SK-N-MC (cell line): ENCODE results near the gene TREML4.
"Not testable (repeated sequence)": the region's sequence is repeated elsewhere in the genome, so short reads cannot be mapped to it uniquely, and the experiment has no call there.

Source experiments
- DNase-seq: peaks from one replicate; pipeline ENCODE4 v3.0.0-alpha.2; 2011; ENCODE audit warnings: low read depth, low spot score
- H3K27ac ChIP-seq: fragments of 200-600 bp; sonication (generic); 2 replicates; pipeline ENCODE4 v1.5.1; 2016; ENCODE audit warnings: mixed run types
- H3K36me3 ChIP-seq: fragments of 200-600 bp; sonication (generic); 2 replicates; pipeline ENCODE4 v1.6.1; 2017; ENCODE audit warnings: antibody characterized with exemption, low read length, mixed read lengths; ENCODE audit not compliant: insufficient read depth
- H3K4me3 ChIP-seq: fragments of 200-600 bp; sonication (generic); 2 replicates; pipeline ENCODE4 v1.5.1; 2016
- H3K9ac ChIP-seq: fragments of 200-600 bp; sonication (generic); 2 replicates; pipeline ENCODE4 v1.8.0; 2017; ENCODE audit warnings: mixed run types, mixed read lengths; ENCODE audit not compliant: insufficient read length
- H3K9me3 ChIP-seq: fragments of 200-600 bp; sonication (generic); 2 replicates; pipeline ENCODE4 v1.6.1; 2017; ENCODE audit warnings: low read depth, mild to moderate bottlenecking, antibody characterized with exemption, low read length, moderate library complexity, mixed read lengths
- EZH2 ChIP-seq: fragments of 200-600 bp; sonication (generic); IDR thresholded peaks from one replicate; pipeline ENCODE4 v1.6.1; 2017; ENCODE audit warnings: antibody characterized with exemption
- FOXP2 ChIP-seq: optimal IDR thresholded peaks from 2 replicates; pipeline ENCODE3; 2011; ENCODE audit warnings: mild to moderate bottlenecking, moderate library complexity; ENCODE audit not compliant: insufficient read depth; ENCODE audit errors: extremely low read length, control extremely low read depth
- POLR2AphosphoS5 ChIP-seq: IDR thresholded peaks from 2 replicates; pipeline ENCODE4 v1.6.1; 2012; ENCODE audit warnings: mild to moderate bottlenecking, low read depth, low read length, borderline replicate concordance

TREML4 gene, protein sequence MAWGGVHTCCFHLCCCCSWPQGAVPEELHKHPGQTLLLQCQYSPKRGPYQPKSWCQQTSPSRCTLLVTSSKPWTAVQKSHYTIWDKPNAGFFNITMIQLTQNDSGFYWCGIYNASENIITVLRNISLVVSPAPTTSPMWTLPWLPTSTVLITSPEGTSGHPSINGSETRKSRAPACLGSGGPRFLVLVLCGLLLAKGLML

DNA sequence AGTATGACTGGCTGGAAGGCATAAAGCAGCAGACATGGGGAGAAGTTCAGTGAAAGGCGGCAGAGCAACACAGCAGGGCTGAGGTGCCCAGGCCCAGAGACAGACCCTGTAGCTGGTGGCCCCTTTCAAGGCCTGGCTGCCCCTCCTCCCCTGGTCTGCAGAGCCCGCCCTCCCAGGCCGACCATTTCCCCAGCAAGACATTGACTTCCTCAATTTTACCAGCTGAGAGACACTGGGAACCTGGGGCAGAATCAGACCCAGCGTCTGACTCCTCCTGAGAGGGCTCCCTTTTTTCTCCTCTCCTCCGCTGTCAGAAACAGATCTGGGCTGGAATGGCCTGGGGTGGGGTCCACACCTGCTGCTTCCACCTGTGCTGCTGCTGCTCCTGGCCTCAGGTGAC, at the start of gene TREML4:
TREML4 (plus strand) TSS at position 254 of the 400 bp plus-strand sequence; CDS start at position 333, 79 bp downstream.
- no peaks in the 10 kb centered on the region for H3K9me3 ChIP-seq
- H3K27ac ChIP-seq, result no peak within 1 kb of the TSS

DNA sequence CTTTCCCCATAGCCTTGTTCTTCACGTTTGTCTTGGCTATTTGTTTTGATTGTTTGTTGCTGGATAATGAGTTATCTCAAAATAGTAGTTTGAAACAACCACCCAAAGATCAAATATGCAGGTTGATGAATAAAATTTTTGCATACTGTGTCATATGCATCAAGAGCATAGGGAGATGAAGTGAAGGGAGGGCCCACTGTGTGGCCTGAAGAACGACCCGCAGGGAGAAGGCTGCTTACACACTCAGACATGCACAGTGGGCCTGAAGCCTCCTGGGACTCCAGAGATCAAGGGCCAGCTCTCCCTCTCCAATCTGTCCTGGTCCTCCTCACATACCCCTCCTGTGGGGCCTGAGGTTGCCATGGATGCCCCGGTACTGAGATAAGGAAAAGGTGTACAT, 49.0 kb upstream of the TREML4 start:
- no peaks in the 10 kb centered on the region for H3K36me3 ChIP-seq
- DNase-seq, result no peak
- no peak for TF ChIP-seq FOXP2
- no peak for TF ChIP-seq POLR2AphosphoS5
- no peak for TF ChIP-seq EZH2
- H3K4me3 ChIP-seq, result no peak overlapping the region
- H3K27ac ChIP-seq, result no peak overlapping the region
- H3K9ac ChIP-seq, result no peak overlapping the region
- H3K9me3 ChIP-seq, result no peaks in the 10 kb centered on the region

More for the DNA sequence above, at the start of gene TREML4:
- H3K36me3 ChIP-seq, result no peaks in the 10 kb centered on the region
- H3K9ac ChIP-seq, result no peak within 1 kb of the TSS
- no peak within 1 kb of the TSS for H3K4me3 ChIP-seq
- TF ChIP-seq EZH2 (no peak), POLR2AphosphoS5 (no peak), FOXP2 (no peak)
- DNase-seq, result no peak

DNA sequence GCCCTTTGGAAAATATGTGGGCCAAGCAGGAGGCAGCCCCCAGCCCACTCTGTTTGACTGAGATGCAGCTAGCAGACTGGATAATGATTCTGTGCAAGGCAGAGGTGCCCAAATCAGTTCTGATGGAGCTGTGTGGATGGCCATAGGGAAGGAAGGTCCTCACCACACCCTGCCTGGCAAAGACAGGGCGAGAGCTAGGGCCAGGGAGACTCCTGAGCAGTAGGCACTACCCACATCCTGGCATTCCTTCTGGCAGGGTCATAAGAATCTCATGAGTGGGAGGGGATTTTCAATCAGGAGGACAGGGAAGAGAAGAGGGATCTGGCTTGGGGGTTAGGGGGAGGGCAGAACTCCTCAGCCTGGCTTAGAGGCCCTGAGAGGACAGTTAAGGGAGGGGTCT, 46.6 kb upstream of the TREML4 start:
- H3K27ac ChIP-seq, result no peak overlapping the region
- H3K9me3 ChIP-seq, result no peaks in the 10 kb centered on the region
- no peak overlapping the region for H3K9ac ChIP-seq
- no peak for DNase-seq
- H3K36me3 ChIP-seq, result no peaks in the 10 kb centered on the region
- TF ChIP-seq POLR2AphosphoS5 (no peak), EZH2 (no peak), FOXP2 (no peak)
- H3K4me3 ChIP-seq, result no peak overlapping the region

DNA sequence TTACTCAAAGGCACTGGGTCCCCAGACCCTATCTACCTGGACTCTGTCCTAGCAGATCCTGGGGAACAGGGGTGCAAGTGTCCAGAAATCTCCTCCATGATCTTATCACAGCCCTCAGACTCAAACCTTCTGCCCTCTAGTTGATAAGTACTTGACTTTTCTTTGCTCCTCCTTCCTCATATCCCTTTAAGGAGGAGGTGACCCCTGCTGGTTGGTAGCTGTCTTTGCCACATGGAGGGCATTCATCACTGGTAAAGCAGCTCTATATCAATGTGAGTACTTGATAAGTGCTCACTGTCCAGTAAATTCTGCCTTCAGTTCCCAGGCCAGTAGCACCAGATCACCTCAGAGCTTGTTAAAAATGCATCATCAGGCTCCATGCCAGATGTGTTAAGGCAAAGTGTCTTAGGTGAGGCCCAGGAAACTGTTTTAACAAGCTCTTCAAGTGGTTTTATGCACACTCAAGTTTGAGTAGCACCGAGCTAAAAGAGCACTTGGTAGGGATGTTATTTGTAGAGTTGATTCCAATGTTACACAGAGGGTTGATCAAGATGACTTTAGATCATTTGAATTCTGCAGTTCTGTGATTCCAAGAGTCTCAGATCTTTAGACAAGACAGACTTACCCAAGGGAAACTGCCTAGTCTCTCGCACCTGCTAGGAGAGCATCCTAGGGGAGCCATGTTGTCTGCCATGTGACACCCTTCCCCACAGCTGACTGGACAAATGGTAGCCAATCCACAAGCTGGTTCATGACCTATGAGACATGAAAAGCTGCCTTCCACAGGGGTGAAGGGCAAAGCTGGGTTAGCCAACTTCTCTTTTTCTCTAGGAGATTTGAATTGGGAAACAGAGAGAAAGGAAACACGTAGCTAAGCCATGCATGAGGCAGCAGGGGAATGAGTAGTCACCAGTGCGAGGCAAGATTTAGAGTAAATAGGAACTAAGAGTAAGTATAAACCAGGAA, 45.8 kb upstream of the TREML4 start:
- TF ChIP-seq POLR2AphosphoS5 (no peak), FOXP2 (no peak), EZH2 (no peak)
- Histone ChIP-seq H3K9ac (no peak overlapping the region), H3K36me3 (no peaks in the 10 kb centered on the region), H3K9me3 (no peaks in the 10 kb centered on the region), H3K27ac (no peak overlapping the region), H3K4me3 (no peak overlapping the region)
- peak; percentile 39 for DNase-seq

DNA sequence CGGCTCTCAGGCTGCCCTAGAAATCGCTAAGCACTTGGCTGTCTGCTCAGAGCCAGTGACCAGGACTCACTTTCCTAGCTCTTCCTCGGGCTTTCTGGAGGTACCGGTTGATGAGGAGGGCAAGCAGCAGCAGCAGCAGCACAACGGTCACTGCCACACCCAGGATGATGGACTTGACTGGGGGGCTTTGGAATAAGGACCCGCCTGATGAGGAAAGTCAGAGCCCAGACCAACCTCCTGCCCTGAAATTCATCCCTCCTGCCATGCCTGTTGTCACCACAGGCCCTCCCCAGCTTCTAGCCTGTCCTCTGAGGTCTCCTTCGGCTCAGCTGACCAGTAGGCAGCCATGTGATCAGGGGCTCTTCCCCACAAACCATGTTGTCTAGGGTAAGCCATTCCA, 43.4 kb upstream of the TREML4 start:
- Histone ChIP-seq H3K4me3 (no peak overlapping the region), H3K27ac (no peak overlapping the region), H3K36me3 (no peaks in the 10 kb centered on the region), H3K9ac (no peak overlapping the region), H3K9me3 (no peaks in the 10 kb centered on the region)
- TF ChIP-seq FOXP2 (no peak), EZH2 (no peak), POLR2AphosphoS5 (no peak)
- DNase-seq, result no peak

DNA sequence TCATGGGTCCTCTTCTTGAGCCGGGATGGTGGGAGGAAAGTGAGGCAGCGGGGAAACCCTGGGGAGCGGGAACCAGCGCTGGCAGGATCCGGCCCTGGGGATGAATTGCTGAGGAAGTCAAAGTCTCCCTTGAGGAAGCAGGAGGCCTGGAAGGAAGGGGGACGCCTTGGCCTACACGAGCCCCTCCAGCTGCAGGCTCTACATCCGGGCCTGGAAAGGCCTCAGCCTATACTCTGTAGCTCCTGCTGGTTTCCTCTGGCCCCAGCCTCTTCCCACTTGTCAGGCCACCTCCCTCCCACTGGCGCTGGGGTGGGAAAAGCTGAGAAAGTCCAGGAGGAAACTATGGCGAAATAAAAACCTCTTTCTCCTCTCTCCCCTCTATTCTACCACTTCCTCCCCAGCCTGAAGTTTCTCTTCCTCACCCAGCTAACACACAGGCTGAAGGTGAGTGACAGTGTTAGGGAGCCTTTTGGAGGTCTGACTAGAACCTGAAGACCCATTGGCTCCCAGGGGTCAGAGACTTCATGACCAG, 42.1 kb upstream of the TREML4 start:
- Histone ChIP-seq H3K27ac (no peak overlapping the region), H3K9ac (no peak overlapping the region), H3K36me3 (no peaks in the 10 kb centered on the region), H3K9me3 (no peaks in the 10 kb centered on the region), H3K4me3 (no peak overlapping the region)
- TF ChIP-seq FOXP2, result no peak
- no peak for TF ChIP-seq POLR2AphosphoS5
- TF ChIP-seq EZH2, result no peak
- DNase-seq, result no peak

DNA sequence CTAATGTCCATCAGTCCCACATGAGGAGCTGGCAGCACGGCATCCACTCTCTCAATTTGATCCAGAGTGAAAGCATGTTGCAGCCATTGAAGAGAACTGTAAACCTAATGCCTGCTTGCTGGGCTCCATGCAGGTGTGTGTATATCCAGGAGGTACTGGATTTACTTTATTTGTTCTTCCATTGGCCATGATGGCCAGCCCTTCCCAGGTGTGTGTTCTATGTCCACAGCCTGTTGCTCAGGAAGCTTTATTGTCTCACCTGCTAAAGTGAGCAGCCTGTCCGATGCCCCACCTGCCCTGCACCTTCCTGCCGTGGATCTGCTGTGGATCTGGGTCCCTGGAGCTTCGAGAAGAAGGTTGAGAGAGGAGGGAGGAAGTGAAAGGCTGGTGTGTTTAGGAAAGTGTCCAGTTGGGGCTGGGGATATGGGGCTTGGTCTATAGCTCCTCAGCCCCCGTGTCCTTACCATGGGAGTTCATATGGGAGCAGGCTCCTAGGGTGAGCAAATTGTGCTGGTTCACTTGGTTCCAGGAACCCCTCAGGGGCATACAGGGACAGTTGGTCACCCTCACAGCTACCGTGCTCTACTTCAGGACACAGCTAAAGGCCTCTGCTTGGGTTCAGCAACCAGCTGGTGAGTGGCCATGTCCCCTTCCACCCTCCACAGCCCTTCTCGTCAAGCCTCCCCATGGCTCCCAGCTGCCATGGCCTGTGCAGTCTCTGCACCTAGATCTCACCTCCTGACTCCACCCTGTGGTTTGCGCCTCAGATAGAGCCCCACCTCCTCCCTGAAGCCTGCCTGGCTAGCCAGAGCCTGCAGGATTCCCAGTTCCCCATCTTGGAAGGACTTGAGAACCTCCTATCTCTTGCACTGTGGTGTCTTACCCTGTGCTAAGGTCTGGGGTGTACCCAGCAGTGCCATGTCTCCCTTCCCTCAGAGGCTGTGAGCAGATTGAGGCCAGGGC, 39.9 kb upstream of the TREML4 start:
- Histone ChIP-seq H3K9ac (no peak overlapping the region), H3K9me3 (no peaks in the 10 kb centered on the region), H3K4me3 (no peak overlapping the region), H3K27ac (no peak overlapping the region), H3K36me3 (no peaks in the 10 kb centered on the region)
- no peak for DNase-seq
- no peak for TF ChIP-seq FOXP2
- no peak for TF ChIP-seq EZH2
- TF ChIP-seq POLR2AphosphoS5, result no peak

DNA sequence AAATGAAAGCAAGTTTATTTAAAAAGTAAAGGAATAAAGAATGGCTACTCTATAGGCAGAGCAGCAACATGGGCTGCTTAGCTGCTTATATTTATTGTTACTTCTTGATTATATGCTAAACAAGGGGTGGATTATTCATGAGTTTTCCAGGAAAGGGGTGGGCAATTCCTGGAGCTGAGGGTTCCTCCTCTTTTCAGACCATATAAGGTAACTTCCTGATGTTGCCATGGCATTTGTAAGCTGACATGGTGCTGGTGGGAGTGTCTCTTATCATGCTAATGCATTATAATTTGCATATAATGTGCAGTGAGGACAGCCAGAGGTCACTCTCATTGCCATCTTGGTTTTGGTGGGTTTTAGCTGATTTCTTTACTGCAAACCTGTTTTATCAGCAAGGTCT, 39.1 kb upstream of the TREML4 start:
- not testable (repeated sequence) for DNase-seq, H3K4me3 ChIP-seq

More for the DNA sequence above, 39.1 kb upstream of the TREML4 start:
- H3K9ac ChIP-seq, H3K9me3 ChIP-seq, H3K27ac ChIP-seq, H3K36me3 ChIP-seq: not testable (repeated sequence)
